HCT116 (cell line): ENCODE measurements around the gene CIT. TPM values are rescaled to one million over a fixed set of nuclear protein-coding genes. Genes with fewer than 3 reads are reported as not detected.

Source experiments
- ATAC-seq: fragments of 200-7000 bp; cut with Tn5 transposase; 2 replicates; pipeline ENCODE4 v1.9.1; 2020; ENCODE audit warnings: mild to moderate bottlenecking, moderate library complexity
- BruUV-seq: library from RNA; stranded (reverse); fragments of 400-500 nt; replicated peaks from 2 replicates; lab custom pipeline; 2021; lab: Mats Ljungman, UMichigan
- CTCF ChIA-PET: fragments of 300-600 bp; sonication (Branson Sonifier 250); formaldehyde crosslinking; loops from one replicate; lab custom pipeline; 2021; ENCODE audit warnings: antibody characterized with exemption; lab: Charles Lee
- POLR2A ChIA-PET: fragments of 300-600, 350-600 bp; sonication (Branson Sonifier 250); formaldehyde crosslinking; loops from one replicate; lab custom pipeline; 2021; ENCODE audit warnings: antibody characterized with exemption; lab: Charles Lee
- RAD21 ChIA-PET, 2 experiments: fragments of 300-600 bp; sonication (Branson Sonifier 250); formaldehyde crosslinking; loops; one replicate each; lab custom pipeline; 2023; ENCODE audit warnings: low total read pairs in 2 of 2; ENCODE audit not compliant: uncharacterized antibody in 2 of 2, unreplicated experiment in 2 of 2, low non-redundant PET in 1 of 2; lab: Charles Lee
- DNase-seq: peaks from one replicate; pipeline ENCODE4 v3.0.0-alpha.2; 2010; ENCODE audit warnings: low read depth, low spot score
- H2AFZ ChIP-seq: fragments of 200-600 bp; shearing (Covaris generic), sonication (generic); 2 replicates; pipeline ENCODE4 v1.6.1; 2017; ENCODE audit warnings: low read depth, mixed run types, mixed read lengths, antibody characterized with exemption, low read length; ENCODE audit not compliant: poor library complexity, severe bottlenecking
- H3K27ac ChIP-seq: 2 replicates; pipeline ENCODE4 v1.5.1; 2012; ENCODE audit warnings: low read depth, low read length
- H3K27me3 ChIP-seq: fragments of 200-600 bp; sonication (generic); 2 replicates; pipeline ENCODE4 v1.6.1; 2016; ENCODE audit warnings: mixed run types, low read length, mixed read lengths; ENCODE audit not compliant: insufficient read depth
- H3K36me3 ChIP-seq, 2 experiments: fragments of 200-500 bp in 1 of 2; fragments of 200-600 bp in 1 of 2; sonication (Bioruptor generic) in 1 of 2; sonication (generic) in 1 of 2; 2 replicates each; pipeline versions ENCODE4 v1.5.1 to v1.6.1; 2014 to 2016; ENCODE audit warnings: low read length in 2 of 2, inconsistent platforms in 1 of 2, mixed read lengths in 1 of 2, mixed run types in 1 of 2; ENCODE audit not compliant: insufficient read depth in 2 of 2, control insufficient read depth in 1 of 2
- H3K4me1 ChIP-seq, 2 experiments: fragments of 200-600 bp in 1 of 2; sonication (generic) in 1 of 2; 2 replicates each; pipeline versions ENCODE4 v1.5.1 to v1.6.1; 2012 to 2017; ENCODE audit warnings: low read length in 2 of 2, inconsistent platforms in 1 of 2, mild to moderate bottlenecking in 1 of 2, mixed read lengths in 1 of 2, mixed run types in 1 of 2, moderate library complexity in 1 of 2; ENCODE audit not compliant: insufficient read depth in 2 of 2, control insufficient read depth in 1 of 2
- H3K4me2 ChIP-seq: fragments of 200-600 bp; sonication (generic); 2 replicates; pipeline ENCODE4 v1.6.1; 2017; ENCODE audit warnings: mixed run types, low read length, mixed read lengths
- H3K4me3 ChIP-seq, 2 experiments: fragments of 200-600 bp in 1 of 2; sonication (generic) in 1 of 2; replicated peaks in 1 of 2; 2 replicates each; pipeline ENCODE4 v1.5.1; 2011 to 2016; ENCODE audit warnings: low read length in 2 of 2, control low read depth in 1 of 2, low read depth in 1 of 2, mild to moderate bottlenecking in 1 of 2, mixed read lengths in 1 of 2, mixed run types in 1 of 2
- H3K79me2 ChIP-seq: fragments of 200-600 bp; sonication (generic); 2 replicates; pipeline ENCODE4 v1.6.1; 2017; ENCODE audit warnings: mild to moderate bottlenecking, mixed run types, low read length, moderate library complexity, mixed read lengths; ENCODE audit not compliant: insufficient read depth
- H3K9ac ChIP-seq: fragments of 200-600 bp; sonication (generic); 2 replicates; pipeline ENCODE4 v1.6.1; 2016; ENCODE audit warnings: low read length, mixed read lengths
- H3K9me2 ChIP-seq: fragments of 200-600 bp; sonication (generic), shearing (Covaris generic); 2 replicates; pipeline ENCODE4 v1.6.1; 2017; ENCODE audit warnings: mixed run types, mild to moderate bottlenecking, moderate library complexity; ENCODE audit not compliant: insufficient read depth
- H3K9me3 ChIP-seq, 2 experiments: fragments of 200-500 bp in 1 of 2; fragments of 200-600 bp in 1 of 2; sonication (Bioruptor generic) in 1 of 2; sonication (generic) in 1 of 2; 2 replicates each; pipeline ENCODE4 v1.6.1; 2014 to 2017; ENCODE audit warnings: low read length in 2 of 2, mixed read lengths in 2 of 2, inconsistent platforms in 1 of 2, low read depth in 1 of 2, mild to moderate bottlenecking in 1 of 2, mixed run types in 1 of 2, moderate library complexity in 1 of 2; ENCODE audit not compliant: control insufficient read depth in 1 of 2, insufficient read depth in 1 of 2
- H4K20me1 ChIP-seq: fragments of 200-600 bp; sonication (generic), shearing (Covaris generic); 2 replicates; pipeline ENCODE4 v1.6.1; 2017; ENCODE audit warnings: mixed run types, mild to moderate bottlenecking, moderate library complexity; ENCODE audit not compliant: insufficient read depth
- CBX3 ChIP-seq: IDR thresholded peaks from 2 replicates; pipeline ENCODE4 v1.6.1; 2012; ENCODE audit warnings: low read depth
- CEBPB ChIP-seq: IDR thresholded peaks from 2 replicates; pipeline ENCODE4 v1.6.1; 2012; ENCODE audit warnings: low read depth
- EGR1 ChIP-seq: IDR thresholded peaks from 2 replicates; pipeline ENCODE4 v1.6.1; 2012; ENCODE audit warnings: low read depth
- ELF1 ChIP-seq: IDR thresholded peaks from 2 replicates; pipeline ENCODE4 v1.6.1; 2012; ENCODE audit warnings: low read depth, borderline replicate concordance
- EZH2 ChIP-seq: fragments of 200-600 bp; sonication (generic); IDR thresholded peaks from 2 replicates; pipeline ENCODE4 v1.6.1; 2017; ENCODE audit warnings: antibody characterized with exemption, mixed run types
- FOSL1 ChIP-seq: IDR thresholded peaks from 2 replicates; pipeline ENCODE4 v1.6.1; 2012; ENCODE audit warnings: low read depth
- MAX ChIP-seq: IDR thresholded peaks from 2 replicates; pipeline ENCODE4 v1.6.1; 2012
- POLR2A ChIP-seq: IDR thresholded peaks from 2 replicates; pipeline ENCODE4 v1.7.0; 2011; ENCODE audit warnings: borderline replicate concordance; ENCODE audit not compliant: insufficient read depth, insufficient read length; ENCODE audit errors: extremely low read depth
- POLR2AphosphoS5 ChIP-seq: IDR thresholded peaks from 2 replicates; pipeline ENCODE4 v1.6.1; 2011; ENCODE audit warnings: mild to moderate bottlenecking, low read depth, low read length, moderate library complexity
- RAD21 ChIP-seq: IDR thresholded peaks from 2 replicates; pipeline ENCODE4 v1.6.1; 2012; ENCODE audit warnings: low read depth, mild to moderate bottlenecking
- SP1 ChIP-seq: IDR thresholded peaks from 2 replicates; pipeline ENCODE4 v1.6.1; 2012; ENCODE audit warnings: low read depth
- SRF ChIP-seq: IDR thresholded peaks from 2 replicates; pipeline ENCODE4 v1.6.1; 2012; ENCODE audit warnings: low read depth
- TCF7L2 ChIP-seq: IDR thresholded peaks from 2 replicates; pipeline ENCODE4 v1.7.0; 2011; ENCODE audit warnings: borderline replicate concordance, inconsistent platforms; ENCODE audit not compliant: insufficient read depth, insufficient read length; ENCODE audit errors: extremely low read depth
- ZFX ChIP-seq: fragments of 450-650 bp; IDR thresholded peaks from 2 replicates; pipeline ENCODE4 v1.6.1; 2017
- ZNF274 ChIP-seq: fragments of 200-500 bp; sonication (Bioruptor generic); IDR thresholded peaks from 2 replicates; pipeline ENCODE4 v1.6.1; 2014; ENCODE audit warnings: mild to moderate bottlenecking, low read depth, low read length, inconsistent platforms
- intact Hi-C: fragments of 100-400 bp; cut with micrococcal nuclease; formaldehyde crosslinking; loops from 2 replicates; pipeline ENCODE4 v1.10.0; 2022
- total RNA-seq: library from RNA; stranded (reverse); gene quantifications from one replicate; pipeline ENCODE4 v1.2.1, GENCODE V29; 2021; ENCODE audit not compliant: unreplicated experiment
- TF ChIP-seq, protein P1 (sequence below), 3 experiments: fragments of 200-600 bp in 1 of 3; sonication (generic) in 1 of 3; IDR thresholded peaks in 2 of 3; conservative IDR thresholded peaks in 1 of 3; 2 replicates each; pipeline ENCODE4 v1.5.1; 2012 to 2017; ENCODE audit warnings: low read depth in 2 of 3, low read length in 2 of 3, antibody characterized with exemption in 1 of 3, borderline replicate concordance in 1 of 3, control low read depth in 1 of 3, mild to moderate bottlenecking in 1 of 3, mixed read lengths in 1 of 3, mixed run types in 1 of 3, moderate library complexity in 1 of 3; ENCODE audit not compliant: insufficient read depth in 1 of 3
- TF ChIP-seq, protein P2 (sequence below): IDR thresholded peaks from 2 replicates; pipeline ENCODE4 v1.6.1; 2012; ENCODE audit warnings: low read depth

CIT gene
- total RNA-seq, 1 experiment from 2014 or later: 54.2 TPM

GRCh38 chr12:119822046-119822445, 55.1 kb downstream of the CIT start:
- no peak for DNase-seq
- no peaks in the 10 kb centered on the region for H3K4me1 ChIP-seq
- POLR2A ChIA-PET: no interaction called here
- no peak overlapping the region for H3K4me3 ChIP-seq
- no peak overlapping the region for H2AFZ ChIP-seq
- peaks cover 2 to 15% of the 10 kb centered on the region in 2 experiments; a peak in 1 of 4 replicates for H3K36me3 ChIP-seq
- RAD21 ChIA-PET: no interaction called here
- no peak overlapping the region for H3K4me2 ChIP-seq
- H3K9me2 ChIP-seq: no peaks in the 10 kb centered on the region
- intact Hi-C loops: no loop called here
- TF ChIP-seq SRF (no peak), EZH2 (no peak), CBX3 (no peak), FOSL1 (no peak), EGR1 (no peak), SP1 (no peak), POLR2AphosphoS5 (no peak), ZNF274 (no peak), POLR2A (no peak), ZFX (no peak), ELF1 (no peak), RAD21 (no peak), CEBPB (no peak), TCF7L2 (no peak), MAX (no peak)
- TF ChIP-seq, protein P1, sequence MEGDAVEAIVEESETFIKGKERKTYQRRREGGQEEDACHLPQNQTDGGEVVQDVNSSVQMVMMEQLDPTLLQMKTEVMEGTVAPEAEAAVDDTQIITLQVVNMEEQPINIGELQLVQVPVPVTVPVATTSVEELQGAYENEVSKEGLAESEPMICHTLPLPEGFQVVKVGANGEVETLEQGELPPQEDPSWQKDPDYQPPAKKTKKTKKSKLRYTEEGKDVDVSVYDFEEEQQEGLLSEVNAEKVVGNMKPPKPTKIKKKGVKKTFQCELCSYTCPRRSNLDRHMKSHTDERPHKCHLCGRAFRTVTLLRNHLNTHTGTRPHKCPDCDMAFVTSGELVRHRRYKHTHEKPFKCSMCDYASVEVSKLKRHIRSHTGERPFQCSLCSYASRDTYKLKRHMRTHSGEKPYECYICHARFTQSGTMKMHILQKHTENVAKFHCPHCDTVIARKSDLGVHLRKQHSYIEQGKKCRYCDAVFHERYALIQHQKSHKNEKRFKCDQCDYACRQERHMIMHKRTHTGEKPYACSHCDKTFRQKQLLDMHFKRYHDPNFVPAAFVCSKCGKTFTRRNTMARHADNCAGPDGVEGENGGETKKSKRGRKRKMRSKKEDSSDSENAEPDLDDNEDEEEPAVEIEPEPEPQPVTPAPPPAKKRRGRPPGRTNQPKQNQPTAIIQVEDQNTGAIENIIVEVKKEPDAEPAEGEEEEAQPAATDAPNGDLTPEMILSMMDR (IDR thresholded peaks at IDR 0.05 in 2 of 3, conservative IDR thresholded peaks at IDR 0.05 in 1 of 3; ENCODE audit: borderline replicate concordance in 1 of 3, insufficient read depth in 1 of 3, low read depth in 2 of 3, low read length in 2 of 3): no peak
- TF ChIP-seq, protein P2, sequence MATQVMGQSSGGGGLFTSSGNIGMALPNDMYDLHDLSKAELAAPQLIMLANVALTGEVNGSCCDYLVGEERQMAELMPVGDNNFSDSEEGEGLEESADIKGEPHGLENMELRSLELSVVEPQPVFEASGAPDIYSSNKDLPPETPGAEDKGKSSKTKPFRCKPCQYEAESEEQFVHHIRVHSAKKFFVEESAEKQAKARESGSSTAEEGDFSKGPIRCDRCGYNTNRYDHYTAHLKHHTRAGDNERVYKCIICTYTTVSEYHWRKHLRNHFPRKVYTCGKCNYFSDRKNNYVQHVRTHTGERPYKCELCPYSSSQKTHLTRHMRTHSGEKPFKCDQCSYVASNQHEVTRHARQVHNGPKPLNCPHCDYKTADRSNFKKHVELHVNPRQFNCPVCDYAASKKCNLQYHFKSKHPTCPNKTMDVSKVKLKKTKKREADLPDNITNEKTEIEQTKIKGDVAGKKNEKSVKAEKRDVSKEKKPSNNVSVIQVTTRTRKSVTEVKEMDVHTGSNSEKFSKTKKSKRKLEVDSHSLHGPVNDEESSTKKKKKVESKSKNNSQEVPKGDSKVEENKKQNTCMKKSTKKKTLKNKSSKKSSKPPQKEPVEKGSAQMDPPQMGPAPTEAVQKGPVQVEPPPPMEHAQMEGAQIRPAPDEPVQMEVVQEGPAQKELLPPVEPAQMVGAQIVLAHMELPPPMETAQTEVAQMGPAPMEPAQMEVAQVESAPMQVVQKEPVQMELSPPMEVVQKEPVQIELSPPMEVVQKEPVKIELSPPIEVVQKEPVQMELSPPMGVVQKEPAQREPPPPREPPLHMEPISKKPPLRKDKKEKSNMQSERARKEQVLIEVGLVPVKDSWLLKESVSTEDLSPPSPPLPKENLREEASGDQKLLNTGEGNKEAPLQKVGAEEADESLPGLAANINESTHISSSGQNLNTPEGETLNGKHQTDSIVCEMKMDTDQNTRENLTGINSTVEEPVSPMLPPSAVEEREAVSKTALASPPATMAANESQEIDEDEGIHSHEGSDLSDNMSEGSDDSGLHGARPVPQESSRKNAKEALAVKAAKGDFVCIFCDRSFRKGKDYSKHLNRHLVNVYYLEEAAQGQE: no peak
- TF ChIP-seq, all 23 proteins: peak for 0
- Histone ChIP-seq H3K27me3 (no peaks in the 10 kb centered on the region), H3K27ac (no peak overlapping the region), H3K9ac (no peak overlapping the region), H4K20me1 (no peaks in the 10 kb centered on the region; the same call in 1 of the 2 replicates), H3K79me2 (peaks cover 21% of the 10 kb centered on the region; the same call in 1 of the 2 replicates), H3K9me3 (no peaks in the 10 kb centered on the region)
- CTCF ChIA-PET: no interaction called here
- ATAC-seq: no peak
- BruUV-seq: no TSS peak
